H1 (cell line): ENCODE measurements around the gene TCEANC2. TPM values are rescaled to one million over a fixed set of nuclear protein-coding genes. Genes with fewer than 3 reads are reported as not detected.

Source experiments
- BACH1 ChIP-seq: IDR thresholded peaks from 2 replicates; pipeline ENCODE4 v1.6.1; 2012; ENCODE audit warnings: low read length, improper control_type of control experiment
- E2F6 ChIP-seq: IDR thresholded peaks from 2 replicates; pipeline ENCODE4 v1.6.1; 2012; ENCODE audit warnings: inconsistent platforms
- GTF2F1 ChIP-seq: IDR thresholded peaks from 2 replicates; pipeline ENCODE4 v1.6.1; 2012; ENCODE audit warnings: low read depth, low read length, improper control_type of control experiment, borderline replicate concordance
- KDM5A ChIP-seq: fragments of 200-600 bp; IDR thresholded peaks from 2 replicates; pipeline ENCODE4 v1.7.1; 2012; ENCODE audit warnings: mild to moderate bottlenecking, low read length, inconsistent platforms, mixed read lengths
- MAX ChIP-seq: IDR thresholded peaks from 2 replicates; pipeline ENCODE4 v1.6.1; 2012; ENCODE audit warnings: inconsistent platforms
- ZNF274 ChIP-seq: IDR thresholded peaks from 2 replicates; pipeline ENCODE4 v1.7.0; 2012; ENCODE audit warnings: low read length, borderline replicate concordance; ENCODE audit errors: extremely low read depth
- polyA plus RNA-seq, 7 experiments: library from polyadenylated mRNA; depleted of rRNA in 3 of 7; stranded (reverse) in 5 of 7; unstranded in 2 of 7; fragments of >200 nt in 5 of 7; fragments of 200-250 nt in 2 of 7; gene quantifications; 1 replicate in 5 of 7; 2 replicates in 1 of 7; 4 replicates in 1 of 7; pipeline versions ENCODE4 v1.2.1 to v1.2.3, GENCODE V29; 2011 to 2013; ENCODE audit warnings: missing spikeins in 2 of 7, mixed read lengths in 2 of 7
- total RNA-seq: library from RNA; stranded (reverse); fragmentation: NEBNext Ultra II Directional; extraction: Animal tissue kit (Norgen Biotek cat#: 25700); gene quantifications from 2 replicates; pipeline ENCODE4 v1.2.1, GENCODE V29; 2021

TCEANC2 gene
- total and polyA plus RNA-seq, 2 of the 8 experiments (the other 6 are each of a cell fraction or from before 2014, with no cell fraction given), result 4.2 to 8.2 TPM

DNA sequence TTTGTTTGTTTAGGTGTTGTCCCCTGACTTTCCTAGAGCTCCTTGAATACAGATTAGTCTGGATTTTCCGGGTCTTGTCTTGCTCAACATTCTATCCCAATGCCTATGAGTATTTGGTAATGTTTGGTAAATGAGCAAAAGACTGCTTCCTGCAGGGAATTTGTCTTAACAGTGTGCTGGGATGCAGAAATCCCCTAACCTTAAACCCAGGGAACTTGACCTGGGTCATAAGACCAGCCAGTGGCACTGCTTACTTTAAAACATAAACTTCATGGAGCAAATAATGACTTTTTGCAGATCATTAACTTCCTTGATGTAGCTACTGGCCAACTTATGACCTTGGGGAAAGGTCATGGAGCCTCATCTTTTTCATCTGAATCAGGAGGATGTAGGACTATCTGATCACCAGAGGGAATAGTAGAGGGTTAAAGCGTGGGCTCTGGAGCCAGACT, 27.2 kb downstream of the TCEANC2 start (continued):
- no peak for TF ChIP-seq BACH1
- no peak for TF ChIP-seq ZNF274
- no peak for TF ChIP-seq MAX
- no peak for TF ChIP-seq E2F6
- TF ChIP-seq GTF2F1, result no peak
- TF ChIP-seq KDM5A, result no peak
